ENCODE data around the gene VSIG10L. TPM values are rescaled to one million over a fixed set of nuclear protein-coding genes. Genes with fewer than 3 reads are reported as not detected.

Gene VSIG10L
- total RNA-seq, 2 experiments from 2014 or later, result 0.62 to 0.94 TPM

DNA sequence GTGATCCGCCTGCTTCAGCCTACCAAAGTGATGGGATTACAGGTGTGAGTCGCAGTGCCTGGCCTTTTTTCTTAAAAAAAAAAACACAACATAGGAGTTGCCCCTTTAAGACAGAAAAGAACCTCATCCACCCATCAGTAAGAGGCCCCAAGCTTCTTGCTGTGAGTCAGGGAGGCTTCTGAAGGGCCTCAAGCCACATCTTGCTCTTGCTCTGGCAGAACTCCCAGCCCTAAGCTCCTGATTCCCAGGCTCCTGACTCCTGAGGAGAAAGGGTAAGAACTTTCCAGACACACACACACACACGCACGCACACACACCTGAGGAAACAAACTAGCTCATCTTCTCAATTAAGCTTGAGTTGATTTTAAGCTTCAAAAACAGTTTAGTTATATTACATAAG is 17.4 kb upstream of the VSIG10L start:
- H3K27me3 Mint-ChIP-seq, result no peaks in the 10 kb centered on the region
- peaks cover 37% of the 10 kb centered on the region for H3K36me3 Mint-ChIP-seq
- H3K9me3 Mint-ChIP-seq, result no peaks in the 10 kb centered on the region
- POLR2A ChIA-PET, result interaction anchor here (0.9 to 1.3 kb wide), 4 partner anchors 9 to 35 kb away, joined by 3 to 5 read pairs (median 4); partner anchors contain the start of gene NKG7
- H3K4me3 Mint-ChIP-seq, result no peak overlapping the region
- no peak overlapping the region for H3K27ac Mint-ChIP-seq
- ATAC-seq (ENCODE audit: low read depth) (no peak), DNase-seq (no peak)
- peaks cover 50% of the 10 kb centered on the region for H3K4me1 Mint-ChIP-seq

DNA sequence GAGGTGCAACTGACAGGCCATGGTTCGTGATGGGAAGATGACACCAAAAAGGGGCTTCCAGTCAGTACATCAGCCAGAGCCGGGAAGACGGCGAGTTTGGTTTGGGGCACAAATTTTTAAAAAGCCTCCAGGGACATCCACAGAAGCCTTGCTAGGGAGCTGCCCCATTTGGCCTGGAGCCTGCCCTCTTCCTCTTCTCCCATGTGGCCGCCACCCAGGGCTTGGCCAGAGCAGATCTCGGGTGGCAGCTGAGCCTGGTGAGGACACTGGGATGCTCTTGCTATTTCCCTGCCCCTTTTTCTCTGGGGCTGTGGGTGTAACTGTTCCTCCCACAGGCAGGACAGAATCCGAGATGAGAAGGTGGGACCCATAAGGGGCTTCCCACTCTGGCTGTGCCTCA is 16.0 kb upstream of the VSIG10L start:
- H3K4me1 Mint-ChIP-seq, result peaks cover 40% of the 10 kb centered on the region
- H3K9me3 Mint-ChIP-seq, result no peaks in the 10 kb centered on the region
- no peak overlapping the region for H3K4me3 Mint-ChIP-seq
- H3K27me3 Mint-ChIP-seq, result no peaks in the 10 kb centered on the region
- no peak overlapping the region for H3K27ac Mint-ChIP-seq
- ATAC-seq (ENCODE audit: low read depth), result no peak
- POLR2A ChIA-PET, result interaction anchor here (1.0 kb wide), 1 partner anchor 14 kb away, joined by 3 read pairs; no protein-coding TSS in a partner anchor
- H3K36me3 Mint-ChIP-seq, result peaks cover 27% of the 10 kb centered on the region
- no peak for DNase-seq

DNA sequence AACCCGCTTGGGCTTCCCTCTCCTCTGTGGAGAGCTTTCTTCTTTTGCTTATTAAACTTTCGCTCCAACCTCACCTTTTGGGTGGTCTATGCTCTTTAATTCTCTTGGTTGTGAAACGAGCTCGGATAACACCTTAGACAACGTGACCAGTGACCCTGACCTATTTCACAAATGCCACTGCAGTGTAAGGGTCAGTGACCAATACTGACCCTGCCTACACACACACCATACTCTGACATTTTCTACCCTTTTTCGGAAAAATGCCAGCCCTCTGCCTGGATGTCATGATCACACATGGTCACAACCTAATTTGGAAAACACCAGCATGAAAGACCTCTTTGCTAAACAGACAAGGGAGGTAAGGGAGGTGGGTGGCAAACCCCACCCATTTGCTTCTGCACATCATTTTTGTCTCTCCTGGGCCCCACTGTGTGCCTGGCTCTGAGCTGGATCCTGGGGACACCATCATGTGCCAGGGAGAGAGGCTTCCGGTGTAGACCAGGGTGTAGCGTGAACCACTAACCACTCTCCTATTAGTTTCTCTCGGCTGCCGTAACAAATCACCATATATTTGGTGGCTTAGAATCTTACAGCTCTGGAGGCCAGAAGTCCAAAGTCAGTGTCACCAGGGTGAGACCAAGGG is 14.3 kb upstream of the VSIG10L start:
- ATAC-seq (ENCODE audit: low read depth), result no peak
- Mint-ChIP-seq H3K4me3 (no peak overlapping the region), H3K36me3 (peaks cover 31% of the 10 kb centered on the region), H3K4me1 (peaks cover 28% of the 10 kb centered on the region), H3K27ac (peak overlapping the region; percentile 42), H3K9me3 (no peaks in the 10 kb centered on the region), H3K27me3 (no peaks in the 10 kb centered on the region)
- POLR2A ChIA-PET, result no interaction called here
- no peak for DNase-seq

DNA sequence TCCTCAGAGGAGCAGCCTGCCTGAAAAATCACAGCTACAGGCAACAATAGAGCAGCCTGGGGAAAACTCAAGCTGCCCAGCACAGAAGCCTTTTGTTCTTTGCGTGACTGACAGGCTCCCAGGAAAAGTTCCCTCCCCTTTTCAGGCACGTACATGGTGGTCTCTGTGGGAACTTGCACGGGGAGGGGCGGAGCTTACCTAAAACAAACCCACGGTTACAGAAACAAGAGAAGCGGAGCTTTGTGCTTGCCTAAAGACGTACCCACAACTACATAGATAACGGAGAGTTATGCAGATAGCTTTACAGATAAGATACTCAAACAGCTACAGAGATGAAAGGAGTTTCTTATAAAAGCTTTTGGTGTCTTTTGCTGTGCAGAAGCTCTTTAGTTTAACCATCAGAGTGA is 12.8 kb upstream of the VSIG10L start:
- Mint-ChIP-seq H3K27me3 (peaks cover under 1% of the 10 kb centered on the region), H3K4me3 (peak overlapping the region; percentile 72), H3K27ac (peak overlapping the region; percentile 84), H3K4me1 (peaks cover 25% of the 10 kb centered on the region), H3K9me3 (no peaks in the 10 kb centered on the region), H3K36me3 (peaks cover 31% of the 10 kb centered on the region)
- POLR2A ChIA-PET, result interaction anchor here (0.8 to 1.9 kb wide), 5 partner anchors 11 to 41 kb away, joined by 3 to 11 read pairs (median 4); partner anchors contain the start of genes ETFB and NKG7
- no peak for DNase-seq
- ATAC-seq (ENCODE audit: low read depth), result peak; percentile 80

DNA sequence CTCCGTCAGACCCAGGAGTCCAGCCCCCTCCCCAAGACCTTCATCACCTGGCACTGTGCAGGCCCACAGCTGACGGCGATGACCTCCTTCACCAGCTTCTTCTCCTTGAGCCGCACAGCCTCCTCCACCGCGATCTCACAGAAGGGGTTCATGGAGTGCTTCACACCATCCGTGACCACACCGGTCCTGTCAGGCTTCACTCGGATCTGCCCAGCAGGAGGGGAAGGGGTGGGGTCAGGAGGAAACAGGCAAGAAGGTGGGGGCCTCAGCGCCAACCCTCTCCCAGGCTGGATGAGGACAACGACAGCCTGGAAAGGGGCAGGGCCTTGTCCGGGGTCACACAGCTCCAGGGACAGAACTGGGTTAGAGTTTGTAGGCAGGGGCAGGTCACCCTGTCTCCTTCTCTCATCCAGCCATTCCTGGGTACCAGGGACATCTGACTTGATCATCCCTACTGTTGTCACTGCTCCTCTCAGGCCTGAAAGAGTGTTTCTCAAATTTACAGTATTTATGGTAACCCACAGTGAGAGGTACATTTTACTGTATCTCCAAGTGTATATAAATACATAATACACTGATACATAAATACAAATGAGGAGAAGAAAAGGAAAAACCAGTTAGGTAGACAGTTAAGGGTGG is 12.3 kb upstream of the VSIG10L start:
- H3K4me1 Mint-ChIP-seq, result peaks cover 23% of the 10 kb centered on the region
- peaks cover 2% of the 10 kb centered on the region for H3K27me3 Mint-ChIP-seq
- H3K9me3 Mint-ChIP-seq, result no peaks in the 10 kb centered on the region
- POLR2A ChIA-PET, result interaction anchor here (0.8 to 1.9 kb wide), 5 partner anchors 11 to 41 kb away, joined by 3 to 11 read pairs (median 4); partner anchors contain the start of genes ETFB and NKG7
- ATAC-seq (ENCODE audit: low read depth) (no peak), DNase-seq (no peak)
- peak overlapping the region; percentile 84 for H3K27ac Mint-ChIP-seq
- peak overlapping the region; percentile 72 for H3K4me3 Mint-ChIP-seq
- H3K36me3 Mint-ChIP-seq, result peaks cover 29% of the 10 kb centered on the region

DNA sequence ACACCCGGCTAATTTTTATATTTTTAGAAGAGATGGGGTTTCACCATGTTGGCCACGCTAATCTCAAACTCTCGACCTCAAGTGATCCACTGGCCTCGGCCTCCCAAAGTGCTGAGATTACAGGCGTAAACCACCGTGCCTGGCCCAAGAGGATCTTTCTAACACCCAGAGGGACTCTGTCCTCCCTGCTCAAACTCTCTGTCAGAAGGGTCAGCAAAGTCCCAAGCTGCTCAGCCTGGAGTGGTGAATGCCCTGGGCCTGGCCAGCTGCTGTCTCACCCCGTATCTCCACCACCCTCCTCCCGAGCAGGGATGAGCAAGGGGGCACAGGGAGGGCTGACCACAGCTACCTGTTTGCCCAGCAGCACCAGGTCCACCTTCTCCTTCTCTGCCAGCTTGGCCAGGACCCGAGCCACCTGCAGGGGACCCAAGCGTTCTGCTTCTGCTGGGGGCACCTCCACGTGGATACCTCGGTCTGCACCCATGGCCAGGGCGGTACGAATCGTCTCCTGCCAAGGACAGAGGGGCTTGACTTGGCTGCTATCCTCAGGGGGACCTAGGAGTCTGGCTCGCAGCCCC is 10.9 kb upstream of the VSIG10L start:
- POLR2A ChIA-PET, result no interaction called here
- no peak for DNase-seq
- H3K27ac Mint-ChIP-seq, result no peak overlapping the region
- H3K36me3 Mint-ChIP-seq, result peaks cover 28% of the 10 kb centered on the region
- H3K9me3 Mint-ChIP-seq, result no peaks in the 10 kb centered on the region
- H3K27me3 Mint-ChIP-seq, result peaks cover 2% of the 10 kb centered on the region
- no peak for ATAC-seq (ENCODE audit: low read depth)
- H3K4me3 Mint-ChIP-seq, result no peak overlapping the region
- peaks cover 21% of the 10 kb centered on the region for H3K4me1 Mint-ChIP-seq

DNA sequence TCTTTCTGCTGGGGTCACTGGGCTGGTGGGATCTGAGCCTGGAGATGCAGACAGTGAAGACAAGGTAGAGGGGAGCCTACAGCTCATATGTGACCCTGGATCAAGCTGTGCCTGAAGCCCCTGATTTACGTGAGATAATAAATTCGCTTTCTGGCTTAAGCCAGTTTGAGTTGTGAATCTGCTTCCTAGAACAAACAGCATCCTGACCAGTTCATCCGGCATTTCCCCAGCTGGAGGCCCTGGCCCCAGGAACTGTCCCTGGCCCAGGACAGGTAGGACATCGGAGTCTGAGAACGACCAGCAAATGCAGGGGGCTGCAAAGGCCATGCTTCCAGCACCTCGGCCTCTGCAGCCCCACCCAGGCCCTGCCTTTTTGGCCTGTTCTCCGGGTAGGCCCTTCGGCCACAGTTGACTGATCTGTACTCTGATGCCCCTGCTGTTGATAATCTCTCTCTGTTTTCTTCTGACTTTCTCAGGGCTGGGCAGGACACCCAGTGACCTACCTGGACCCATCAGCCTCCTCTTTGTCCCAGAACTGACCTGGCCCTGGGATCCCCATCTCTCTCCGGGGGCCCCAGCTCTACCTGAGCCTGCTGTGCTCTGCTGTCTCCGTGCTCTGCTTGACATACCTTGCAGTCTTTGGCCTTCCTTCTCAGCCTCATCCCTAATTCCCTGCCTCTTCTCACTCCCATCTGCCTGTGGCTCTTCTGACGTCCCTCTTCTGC is 9.5 kb upstream of the VSIG10L start:
- H3K9me3 Mint-ChIP-seq, result no peaks in the 10 kb centered on the region
- POLR2A ChIA-PET, result no interaction called here

DNA sequence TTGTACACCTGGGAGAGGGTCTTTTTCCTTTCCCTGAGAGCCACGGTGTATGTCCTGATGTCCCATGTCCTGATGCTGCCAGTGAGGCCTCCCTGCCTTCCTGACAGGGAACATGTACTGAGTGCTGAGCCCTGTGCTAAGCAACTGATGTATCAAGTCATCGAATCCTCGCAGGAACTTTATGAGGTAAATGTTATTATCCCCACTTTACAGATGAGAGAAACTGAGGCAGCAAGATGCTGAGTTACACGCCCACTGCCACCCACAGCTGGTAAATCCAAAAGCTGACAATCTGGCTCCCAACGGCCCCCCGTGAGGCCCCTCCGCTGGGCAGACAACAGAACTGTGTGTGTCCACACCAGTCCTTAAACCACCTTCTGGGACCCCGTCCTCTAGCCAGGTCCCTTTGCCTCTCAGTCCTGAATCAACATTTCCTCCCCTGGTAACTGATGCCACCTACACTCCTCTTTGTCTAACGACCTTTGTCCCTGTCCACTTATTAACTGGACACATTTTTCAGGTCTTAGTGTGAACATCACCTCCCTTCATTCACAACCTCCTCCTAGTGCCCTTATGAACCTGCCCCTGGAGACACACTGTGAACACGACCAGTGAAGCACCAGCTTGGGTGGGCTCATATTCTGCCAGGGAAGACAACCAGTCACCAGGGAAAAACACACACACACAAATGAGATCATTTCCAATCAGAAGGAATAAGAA is 5.4 kb upstream of the VSIG10L start:
- ATAC-seq (ENCODE audit: low read depth) (no peak), DNase-seq (no peak)
- Mint-ChIP-seq H3K27ac (no peak overlapping the region), H3K27me3 (peaks cover 3% of the 10 kb centered on the region), H3K4me1 (peaks cover 7% of the 10 kb centered on the region), H3K9me3 (no peaks in the 10 kb centered on the region), H3K36me3 (peaks cover 19% of the 10 kb centered on the region), H3K4me3 (no peak overlapping the region)
- POLR2A ChIA-PET, result no interaction called here

More for the DNA sequence above, 9.5 kb upstream of the VSIG10L start:
- DNase-seq (no peak), ATAC-seq (ENCODE audit: low read depth) (no peak)
- Mint-ChIP-seq H3K27ac (no peak overlapping the region), H3K27me3 (peaks cover 2% of the 10 kb centered on the region), H3K4me3 (no peak overlapping the region), H3K4me1 (peaks cover 16% of the 10 kb centered on the region), H3K36me3 (peaks cover 25% of the 10 kb centered on the region)

DNA sequence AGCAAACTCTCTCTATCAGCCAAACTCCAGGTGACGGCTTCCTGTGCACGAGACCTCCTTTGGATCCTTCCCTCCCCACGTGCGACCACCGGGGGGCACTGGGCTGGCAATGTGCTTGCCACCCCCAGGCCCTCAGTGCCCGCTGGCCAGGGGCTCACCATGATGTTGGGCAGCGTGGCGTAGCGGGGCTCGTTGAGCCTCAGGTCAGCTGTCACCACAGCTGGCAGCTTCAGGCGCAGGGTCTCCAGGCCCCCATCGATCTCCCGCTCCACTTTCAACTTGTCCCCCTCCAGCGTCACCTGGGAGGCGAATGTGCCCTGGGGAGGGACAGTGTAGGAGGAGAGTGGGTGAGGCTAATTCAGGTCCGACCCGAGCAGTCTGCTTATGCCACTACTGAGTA is 4.8 kb upstream of the VSIG10L start:
- POLR2A ChIA-PET, result no interaction called here
- Mint-ChIP-seq H3K27ac (no peak overlapping the region), H3K4me3 (no peak overlapping the region), H3K4me1 (peaks cover 7% of the 10 kb centered on the region), H3K9me3 (no peaks in the 10 kb centered on the region), H3K36me3 (peaks cover 13% of the 10 kb centered on the region), H3K27me3 (peaks cover 5% of the 10 kb centered on the region)
- ATAC-seq (ENCODE audit: low read depth) (no peak), DNase-seq (no peak)

DNA sequence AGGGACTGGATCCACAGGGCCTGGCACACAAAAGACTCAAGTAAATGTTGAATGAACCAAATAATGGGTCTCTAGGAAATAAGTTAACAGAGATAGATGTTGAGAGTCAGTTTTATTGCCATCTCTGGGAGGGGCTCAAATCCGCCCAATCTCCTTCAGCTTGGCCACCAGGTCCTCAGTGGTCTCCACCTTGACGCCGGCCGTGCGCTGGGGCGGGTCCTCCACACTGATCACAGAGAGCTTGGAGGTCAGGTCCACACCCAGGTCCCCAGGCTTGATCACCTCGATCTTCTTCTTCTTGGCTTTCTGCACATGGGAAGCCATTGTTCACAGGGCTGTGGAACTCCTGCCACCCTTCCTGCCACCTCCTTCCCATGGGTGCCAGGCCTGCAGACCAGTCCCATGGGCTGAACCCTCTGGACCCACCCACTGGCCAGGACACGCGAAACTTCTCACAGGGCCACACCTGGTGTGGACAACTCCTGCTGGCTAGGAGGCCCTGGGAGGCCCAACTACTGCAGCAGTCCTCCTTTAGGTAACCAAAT is 3.2 kb upstream of the VSIG10L start:
- ATAC-seq (ENCODE audit: low read depth) (no peak), DNase-seq (no peak)
- POLR2A ChIA-PET, result no interaction called here
- H3K27ac Mint-ChIP-seq, result no peak overlapping the region
- peaks cover 13% of the 10 kb centered on the region for H3K36me3 Mint-ChIP-seq
- H3K9me3 Mint-ChIP-seq, result no peaks in the 10 kb centered on the region
- no peak overlapping the region for H3K4me3 Mint-ChIP-seq
- peaks cover 9% of the 10 kb centered on the region for H3K4me1 Mint-ChIP-seq
- H3K27me3 Mint-ChIP-seq, result peaks cover 12% of the 10 kb centered on the region

DNA sequence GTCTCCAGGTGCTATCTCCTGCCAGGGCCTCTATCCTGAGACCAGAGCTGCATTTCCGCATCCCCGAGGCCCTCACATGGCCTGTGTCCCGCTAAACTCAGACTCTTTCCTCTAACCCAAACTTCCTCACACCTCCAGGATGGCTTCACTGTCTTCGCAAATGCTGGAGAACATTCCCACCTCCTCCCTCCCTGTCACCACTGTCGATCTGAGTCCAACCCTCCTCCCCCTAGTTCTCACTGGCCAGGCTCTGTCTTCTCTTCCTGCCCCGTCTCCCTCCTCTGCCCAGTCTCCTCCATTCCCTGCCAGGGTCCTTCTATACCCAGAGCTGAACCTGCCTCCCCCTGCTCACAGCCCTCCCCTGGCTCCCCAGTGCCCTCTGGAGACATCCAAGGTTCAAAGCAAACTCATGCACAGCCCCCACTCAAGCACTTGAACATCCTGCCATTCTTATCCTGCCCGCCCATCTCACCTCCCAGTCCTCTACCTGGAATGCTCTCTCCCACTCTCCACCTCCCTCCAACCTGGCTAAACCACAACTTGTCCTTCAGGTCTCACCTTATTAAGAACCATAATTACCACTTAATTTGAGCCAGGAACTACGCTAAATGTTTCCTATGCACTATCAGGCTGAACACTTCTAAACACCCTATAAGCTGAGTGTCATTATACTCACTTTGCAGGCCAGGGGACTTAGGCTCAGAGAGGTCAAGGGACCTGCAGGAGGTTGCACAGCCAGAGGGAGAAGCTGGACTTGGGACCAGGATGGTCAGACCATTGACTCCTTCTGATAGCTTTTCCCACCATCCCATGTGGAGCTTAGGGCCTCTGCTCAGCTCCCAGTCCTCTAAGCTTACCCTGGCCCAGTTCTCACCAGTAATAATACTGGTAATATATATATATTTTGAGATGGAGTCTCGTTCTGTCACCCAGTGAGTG is 961 bp upstream of the VSIG10L start:
- DNase-seq (no peak), ATAC-seq (ENCODE audit: low read depth) (no peak)
- POLR2A ChIA-PET, result interaction anchor here (0.9 to 1.4 kb wide), 2 partner anchors 16 to 23 kb away, joined by 3 to 7 read pairs; partner anchors contain the start of gene ETFB
- H3K4me1 Mint-ChIP-seq, result peaks cover 18% of the 10 kb centered on the region
- H3K9me3 Mint-ChIP-seq, result no peaks in the 10 kb centered on the region
- peaks cover 9% of the 10 kb centered on the region for H3K36me3 Mint-ChIP-seq
- H3K27ac Mint-ChIP-seq, result peak overlapping the region; percentile 39
- no peak overlapping the region for H3K4me3 Mint-ChIP-seq
- peaks cover 10% of the 10 kb centered on the region for H3K27me3 Mint-ChIP-seq

DNA sequence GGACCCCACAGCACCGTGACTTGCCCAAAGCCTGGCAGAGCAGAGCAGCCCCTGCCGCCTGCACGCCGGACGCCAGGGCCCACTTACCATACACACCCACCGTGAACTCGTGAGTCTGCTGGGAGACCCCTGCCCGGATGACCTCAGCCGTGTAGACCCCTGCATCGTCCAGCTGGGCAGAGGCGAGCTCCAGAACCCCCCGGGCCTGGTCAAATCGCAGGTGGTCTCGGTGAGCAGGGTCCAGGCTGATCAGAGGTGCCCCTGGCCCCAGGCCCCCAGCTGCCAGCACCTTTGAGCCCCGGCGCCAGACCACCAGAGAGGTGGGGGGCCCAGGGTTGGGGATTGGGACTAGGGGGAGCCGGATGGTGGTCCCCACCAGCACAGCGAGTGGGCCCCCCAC is 873 bp downstream of the VSIG10L start:
- peak overlapping the region; percentile 23 for H3K4me3 Mint-ChIP-seq
- no peak for ATAC-seq (ENCODE audit: low read depth)
- H3K36me3 Mint-ChIP-seq, result peaks cover 4% of the 10 kb centered on the region
- peaks cover 13% of the 10 kb centered on the region for H3K27me3 Mint-ChIP-seq
- POLR2A ChIA-PET, result interaction anchor here (1.8 to 2.7 kb wide), 2 partner anchors 32 to 54 kb away, joined by 8 to 12 read pairs; partner anchors contain the start of gene NKG7
- H3K9me3 Mint-ChIP-seq, result no peaks in the 10 kb centered on the region
- peaks cover 18% of the 10 kb centered on the region for H3K4me1 Mint-ChIP-seq
- no peak for DNase-seq
- no peak overlapping the region for H3K27ac Mint-ChIP-seq

All from activated naive CD8-positive, alpha-beta T cell treated with anti-CD3 and anti-CD28 coated beads, Interleukin-2, amount 10 ng/mL, durations not matched to agents 7 days and 5 days (primary cell).